ENCODE results near the gene CLIP2. TPM values are rescaled to one million over a fixed set of nuclear protein-coding genes. Genes with fewer than 3 reads are reported as not detected.

The CLIP2 gene
- polyA plus RNA-seq, 1 of the 3 experiments (the other 2 are of a cell fraction), result 14.3 TPM

DNA sequence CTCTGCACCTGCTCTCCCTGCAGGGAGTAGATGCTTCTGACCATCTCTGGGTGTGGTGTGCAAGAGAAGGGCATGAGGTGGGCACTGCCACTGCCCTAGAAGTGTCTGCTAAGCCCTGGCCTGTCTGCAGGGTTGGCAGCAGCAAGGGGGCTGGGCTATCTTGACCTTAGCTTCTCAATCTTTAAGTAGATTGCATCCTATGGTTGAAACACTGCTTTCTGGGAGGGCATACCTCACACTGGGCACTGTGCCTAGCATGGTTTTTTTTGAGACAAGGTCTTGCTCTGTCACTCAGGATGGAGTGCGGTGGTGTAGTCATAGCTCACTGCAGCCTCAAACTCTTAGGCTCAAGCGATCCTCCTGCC, 54.9 kb downstream of the CLIP2 start:
- H3K9ac ChIP-seq, result no peak overlapping the region
- POLR2A ChIA-PET, result interaction anchor here (0.6 kb wide), 1 partner anchor 24 kb away, joined by 4 read pairs; no protein-coding TSS in a partner anchor
- no peak overlapping the region; a peak in 1 of 4 replicates for H3K4me3 ChIP-seq (ENCODE audit: low read depth in 2 of 2, low read length in 1 of 2)

DNA sequence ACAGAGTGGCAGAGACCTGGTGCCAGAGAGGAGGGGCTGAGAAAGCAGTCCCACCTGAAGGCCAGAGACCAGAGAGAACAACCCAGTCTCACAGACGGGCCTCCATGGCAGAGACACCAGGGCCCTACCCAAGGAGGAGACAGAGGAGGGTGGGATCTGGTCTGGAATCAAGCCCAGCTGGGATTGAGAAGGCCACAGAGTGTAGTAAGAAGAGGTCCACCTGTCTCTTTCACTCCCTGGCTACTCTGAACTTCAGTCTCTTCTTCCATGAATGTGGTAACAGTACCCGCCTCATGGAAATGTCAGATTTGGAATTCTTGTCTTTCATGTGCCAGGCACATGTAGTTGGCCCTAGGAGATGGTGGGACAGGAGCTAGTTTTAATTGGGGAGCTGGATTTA, 55.6 kb downstream of the CLIP2 start:
- H2AFZ ChIP-seq (ENCODE audit: low read depth), result no peak overlapping the region
- H3K4me2 ChIP-seq, result no peak overlapping the region
- no peak for DNase-seq
- H3K9me3 ChIP-seq, result no peaks in the 10 kb centered on the region
- 100% methylated on average over 2 of the region's 2 CpGs for WGBS (ENCODE audit: low lambda C conversion rate)
- H3F3A ChIP-seq (replicated peaks; ENCODE audit: insufficient read depth), result peaks cover 29% of the 10 kb centered on the region
- peaks cover 0 to 13% of the 10 kb centered on the region in 2 experiments for H3K36me3 ChIP-seq (replicated peaks in 1 of 2; ENCODE audit: control insufficient read depth in 1 of 2, insufficient read depth in 2 of 2, low read length in 1 of 2)
- H3K27me3 ChIP-seq (ENCODE audit: insufficient read depth), result no peaks in the 10 kb centered on the region
- no peaks in the 10 kb centered on the region for H3K9me2 ChIP-seq
- CTCF ChIA-PET, result interaction anchor here (1.0 to 2.0 kb wide), 3 partner anchors 27 to 138 kb away, joined by 3 to 4 read pairs (median 4); no protein-coding TSS in a partner anchor
- peaks cover 0 to 4% of the 10 kb centered on the region in 2 experiments; a peak in 2 of 4 replicates for H3K4me1 ChIP-seq (ENCODE audit: control insufficient read depth in 1 of 2, insufficient read depth in 2 of 2, low read depth in 1 of 2, low read length in 1 of 2)
- POLR2A ChIA-PET, result no interaction called here
- H4K20me1 ChIP-seq (ENCODE audit: insufficient read depth), result peaks cover 23% of the 10 kb centered on the region
- peak overlapping the region in 1 of 2 experiments; percentile 76; a peak in 2 of 4 replicates for H3K27ac ChIP-seq (ENCODE audit: low read depth in 2 of 2, low read length in 1 of 2)
- TF ChIP-seq EP300 (IDR thresholded peaks at IDR 0.05; ENCODE audit: borderline replicate concordance in 1 of 2, low read depth in 1 of 2, low read length in 1 of 2) (no peak), NFIC (IDR thresholded peaks at IDR 0.05; ENCODE audit: borderline replicate concordance) (no peak), GABPA (IDR thresholded peaks at IDR 0.05; ENCODE audit: low read depth) (no peak), FOXJ3 (CRISPR knock-in tag; IDR thresholded peaks at IDR 0.05) (no peak), TAF1 (IDR thresholded peaks at IDR 0.05; ENCODE audit: borderline replicate concordance, low read depth, low read length) (no peak), SIN3A (IDR thresholded peaks at IDR 0.05; ENCODE audit: borderline replicate concordance, low read depth, low read length) (no peak), FOXM1 (IDR thresholded peaks at IDR 0.05; ENCODE audit: low read depth) (no peak), ELF1 (IDR thresholded peaks at IDR 0.05) (no peak), FOSL2 (IDR thresholded peaks at IDR 0.05; ENCODE audit: borderline replicate concordance, low read depth) (no peak), YY1 (IDR thresholded peaks at IDR 0.05; ENCODE audit: low read depth) (no peak), RXRA (IDR thresholded peaks at IDR 0.05; ENCODE audit: borderline replicate concordance, low read depth) (no peak), RAD21 (IDR thresholded peaks at IDR 0.05; ENCODE audit: low read length) (no peak), MEF2A (IDR thresholded peaks at IDR 0.05; ENCODE audit: borderline replicate concordance, low read depth) (no peak), EZH2phosphoT487 (IDR thresholded peaks at IDR 0.05; ENCODE audit: borderline replicate concordance, low read depth) (no peak), CHD2 (IDR thresholded peaks at IDR 0.05; ENCODE audit: low read length, partially characterized antibody) (no peak)
- TF ChIP-seq, protein P1, sequence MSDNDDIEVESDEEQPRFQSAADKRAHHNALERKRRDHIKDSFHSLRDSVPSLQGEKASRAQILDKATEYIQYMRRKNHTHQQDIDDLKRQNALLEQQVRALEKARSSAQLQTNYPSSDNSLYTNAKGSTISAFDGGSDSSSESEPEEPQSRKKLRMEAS (IDR thresholded peaks at IDR 0.05; ENCODE audit: low read depth), result no peak
- TF ChIP-seq, protein P2, sequence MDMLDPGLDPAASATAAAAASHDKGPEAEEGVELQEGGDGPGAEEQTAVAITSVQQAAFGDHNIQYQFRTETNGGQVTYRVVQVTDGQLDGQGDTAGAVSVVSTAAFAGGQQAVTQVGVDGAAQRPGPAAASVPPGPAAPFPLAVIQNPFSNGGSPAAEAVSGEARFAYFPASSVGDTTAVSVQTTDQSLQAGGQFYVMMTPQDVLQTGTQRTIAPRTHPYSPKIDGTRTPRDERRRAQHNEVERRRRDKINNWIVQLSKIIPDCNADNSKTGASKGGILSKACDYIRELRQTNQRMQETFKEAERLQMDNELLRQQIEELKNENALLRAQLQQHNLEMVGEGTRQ (IDR thresholded peaks at IDR 0.05; ENCODE audit: borderline replicate concordance, low read depth, low read length), result no peak
- TF ChIP-seq, protein P3, sequence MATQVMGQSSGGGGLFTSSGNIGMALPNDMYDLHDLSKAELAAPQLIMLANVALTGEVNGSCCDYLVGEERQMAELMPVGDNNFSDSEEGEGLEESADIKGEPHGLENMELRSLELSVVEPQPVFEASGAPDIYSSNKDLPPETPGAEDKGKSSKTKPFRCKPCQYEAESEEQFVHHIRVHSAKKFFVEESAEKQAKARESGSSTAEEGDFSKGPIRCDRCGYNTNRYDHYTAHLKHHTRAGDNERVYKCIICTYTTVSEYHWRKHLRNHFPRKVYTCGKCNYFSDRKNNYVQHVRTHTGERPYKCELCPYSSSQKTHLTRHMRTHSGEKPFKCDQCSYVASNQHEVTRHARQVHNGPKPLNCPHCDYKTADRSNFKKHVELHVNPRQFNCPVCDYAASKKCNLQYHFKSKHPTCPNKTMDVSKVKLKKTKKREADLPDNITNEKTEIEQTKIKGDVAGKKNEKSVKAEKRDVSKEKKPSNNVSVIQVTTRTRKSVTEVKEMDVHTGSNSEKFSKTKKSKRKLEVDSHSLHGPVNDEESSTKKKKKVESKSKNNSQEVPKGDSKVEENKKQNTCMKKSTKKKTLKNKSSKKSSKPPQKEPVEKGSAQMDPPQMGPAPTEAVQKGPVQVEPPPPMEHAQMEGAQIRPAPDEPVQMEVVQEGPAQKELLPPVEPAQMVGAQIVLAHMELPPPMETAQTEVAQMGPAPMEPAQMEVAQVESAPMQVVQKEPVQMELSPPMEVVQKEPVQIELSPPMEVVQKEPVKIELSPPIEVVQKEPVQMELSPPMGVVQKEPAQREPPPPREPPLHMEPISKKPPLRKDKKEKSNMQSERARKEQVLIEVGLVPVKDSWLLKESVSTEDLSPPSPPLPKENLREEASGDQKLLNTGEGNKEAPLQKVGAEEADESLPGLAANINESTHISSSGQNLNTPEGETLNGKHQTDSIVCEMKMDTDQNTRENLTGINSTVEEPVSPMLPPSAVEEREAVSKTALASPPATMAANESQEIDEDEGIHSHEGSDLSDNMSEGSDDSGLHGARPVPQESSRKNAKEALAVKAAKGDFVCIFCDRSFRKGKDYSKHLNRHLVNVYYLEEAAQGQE (IDR thresholded peaks at IDR 0.05; ENCODE audit: low read depth, low read length), result no peak
- TF ChIP-seq, protein P4, sequence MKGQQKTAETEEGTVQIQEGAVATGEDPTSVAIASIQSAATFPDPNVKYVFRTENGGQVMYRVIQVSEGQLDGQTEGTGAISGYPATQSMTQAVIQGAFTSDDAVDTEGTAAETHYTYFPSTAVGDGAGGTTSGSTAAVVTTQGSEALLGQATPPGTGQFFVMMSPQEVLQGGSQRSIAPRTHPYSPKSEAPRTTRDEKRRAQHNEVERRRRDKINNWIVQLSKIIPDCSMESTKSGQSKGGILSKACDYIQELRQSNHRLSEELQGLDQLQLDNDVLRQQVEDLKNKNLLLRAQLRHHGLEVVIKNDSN (IDR thresholded peaks at IDR 0.05; ENCODE audit: borderline replicate concordance, low read depth), result no peak
- peaks cover 41% of the 10 kb centered on the region; the same call in 1 of the 2 replicates for H3K79me2 ChIP-seq (ENCODE audit: insufficient read depth)
- no peak overlapping the region for H3K4me3 ChIP-seq (ENCODE audit: low read depth in 2 of 2, low read length in 1 of 2)
- H3K9ac ChIP-seq, result no peak overlapping the region

More for the DNA sequence above, 54.9 kb downstream of the CLIP2 start:
- WGBS (ENCODE audit: low lambda C conversion rate), result 64% methylated on average over 2 of the region's 2 CpGs
- TF ChIP-seq, protein P5, sequence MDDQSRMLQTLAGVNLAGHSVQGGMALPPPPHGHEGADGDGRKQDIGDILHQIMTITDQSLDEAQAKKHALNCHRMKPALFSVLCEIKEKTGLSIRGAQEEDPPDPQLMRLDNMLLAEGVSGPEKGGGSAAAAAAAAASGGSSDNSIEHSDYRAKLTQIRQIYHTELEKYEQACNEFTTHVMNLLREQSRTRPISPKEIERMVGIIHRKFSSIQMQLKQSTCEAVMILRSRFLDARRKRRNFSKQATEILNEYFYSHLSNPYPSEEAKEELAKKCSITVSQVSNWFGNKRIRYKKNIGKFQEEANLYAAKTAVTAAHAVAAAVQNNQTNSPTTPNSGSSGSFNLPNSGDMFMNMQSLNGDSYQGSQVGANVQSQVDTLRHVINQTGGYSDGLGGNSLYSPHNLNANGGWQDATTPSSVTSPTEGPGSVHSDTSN (IDR thresholded peaks at IDR 0.05), result peak; percentile 81
- no peak; the same call in 1 of the 2 replicates for TF ChIP-seq NFIC (IDR thresholded peaks at IDR 0.05; ENCODE audit: borderline replicate concordance)
- TF ChIP-seq YY1 (IDR thresholded peaks at IDR 0.05; ENCODE audit: low read depth), result no peak
- Histone ChIP-seq H3K79me2 (ENCODE audit: insufficient read depth) (peaks cover 41% of the 10 kb centered on the region; the same call in 1 of the 2 replicates), H3K36me3 (replicated peaks in 1 of 2; ENCODE audit: control insufficient read depth in 1 of 2, insufficient read depth in 2 of 2, low read length in 1 of 2) (peaks cover 0 to 15% of the 10 kb centered on the region in 2 experiments), H3K27me3 (ENCODE audit: insufficient read depth) (no peaks in the 10 kb centered on the region), H2AFZ (ENCODE audit: low read depth) (no peak overlapping the region), H3K4me2 (peak overlapping the region; percentile 53), H3K4me1 (ENCODE audit: control insufficient read depth in 1 of 2, insufficient read depth in 2 of 2, low read depth in 1 of 2, low read length in 1 of 2) (peaks cover 0 to 4% of the 10 kb centered on the region in 2 experiments; a peak in 2 of 4 replicates), H4K20me1 (ENCODE audit: insufficient read depth) (peaks cover 28% of the 10 kb centered on the region), H3K27ac (ENCODE audit: low read depth in 2 of 2, low read length in 1 of 2) (peak overlapping the region in 1 of 2 experiments; percentile 76; a peak in 2 of 4 replicates), H3F3A (replicated peaks; ENCODE audit: insufficient read depth) (peaks cover 34% of the 10 kb centered on the region), H3K9me2 (no peaks in the 10 kb centered on the region), H3K9me3 (no peaks in the 10 kb centered on the region)
- CTCF ChIA-PET, result interaction anchor here (1.0 to 2.0 kb wide), 3 partner anchors 57 to 138 kb away, joined by 3 to 7 read pairs (median 4); no protein-coding TSS in a partner anchor
- no peak for DNase-seq
